SK-N-SH (cell line): Measurements from ENCODE around the gene HMGXB3.

Source experiments
- CHD2 ChIP-seq: fragments of 150-350 bp; IDR thresholded peaks from 2 replicates; pipeline ENCODE4 v1.6.1; 2018; ENCODE audit warnings: low read length; ENCODE audit not compliant: partially characterized antibody
- FOSL2 ChIP-seq: IDR thresholded peaks from 2 replicates; pipeline ENCODE4 v1.4.0; 2012; ENCODE audit warnings: low read depth, mild to moderate bottlenecking, moderate library complexity, borderline replicate concordance
- GATA2 ChIP-seq: sonication (generic); formaldehyde crosslinking; IDR thresholded peaks from 2 replicates; pipeline ENCODE4 v1.5.0; 2020; ENCODE audit warnings: mild to moderate bottlenecking, missing genetic modification reagents
- TEAD4 ChIP-seq: IDR thresholded peaks from 2 replicates; pipeline ENCODE4 v1.4.0; 2012; ENCODE audit warnings: mild to moderate bottlenecking, borderline replicate concordance; ENCODE audit not compliant: insufficient read depth
- TF ChIP-seq, protein P1 (sequence below): fragments of 200-600 bp; sonication (generic); IDR thresholded peaks from 2 replicates; pipeline ENCODE4 v1.6.1; 2017; ENCODE audit warnings: antibody characterized with exemption, mild to moderate bottlenecking, moderate library complexity
- TF ChIP-seq, protein P2 (sequence below): fragments of 150-350 bp; IDR thresholded peaks from 2 replicates; pipeline ENCODE4 v1.6.1; 2016; ENCODE audit warnings: mild to moderate bottlenecking, low read depth, low read length
- TF ChIP-seq, protein P3 (sequence below): IDR thresholded peaks from 2 replicates; pipeline ENCODE4 v1.4.0; 2012; ENCODE audit warnings: low read depth

DNA sequence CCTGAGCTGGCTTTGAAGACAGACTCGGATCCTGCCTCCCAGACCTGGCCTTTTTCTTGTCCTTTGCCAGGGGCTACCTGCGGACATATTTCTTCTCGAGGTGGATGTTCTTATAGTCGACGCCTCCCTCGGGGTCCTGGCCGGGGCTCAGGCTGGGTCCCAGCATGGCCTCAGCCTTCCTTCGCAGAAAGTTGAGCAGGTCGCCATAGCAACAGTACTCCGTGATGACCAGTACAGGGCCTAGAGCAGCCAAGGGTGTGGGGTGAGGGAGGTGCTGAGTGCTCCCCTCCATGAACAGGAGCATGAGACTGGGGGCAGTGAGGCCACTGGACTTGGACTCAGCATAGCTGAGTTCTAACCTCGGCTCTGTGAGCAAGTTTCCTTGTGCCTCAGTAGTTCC, 59.1 kb downstream of the HMGXB3 start:
- TF ChIP-seq, protein P1, sequence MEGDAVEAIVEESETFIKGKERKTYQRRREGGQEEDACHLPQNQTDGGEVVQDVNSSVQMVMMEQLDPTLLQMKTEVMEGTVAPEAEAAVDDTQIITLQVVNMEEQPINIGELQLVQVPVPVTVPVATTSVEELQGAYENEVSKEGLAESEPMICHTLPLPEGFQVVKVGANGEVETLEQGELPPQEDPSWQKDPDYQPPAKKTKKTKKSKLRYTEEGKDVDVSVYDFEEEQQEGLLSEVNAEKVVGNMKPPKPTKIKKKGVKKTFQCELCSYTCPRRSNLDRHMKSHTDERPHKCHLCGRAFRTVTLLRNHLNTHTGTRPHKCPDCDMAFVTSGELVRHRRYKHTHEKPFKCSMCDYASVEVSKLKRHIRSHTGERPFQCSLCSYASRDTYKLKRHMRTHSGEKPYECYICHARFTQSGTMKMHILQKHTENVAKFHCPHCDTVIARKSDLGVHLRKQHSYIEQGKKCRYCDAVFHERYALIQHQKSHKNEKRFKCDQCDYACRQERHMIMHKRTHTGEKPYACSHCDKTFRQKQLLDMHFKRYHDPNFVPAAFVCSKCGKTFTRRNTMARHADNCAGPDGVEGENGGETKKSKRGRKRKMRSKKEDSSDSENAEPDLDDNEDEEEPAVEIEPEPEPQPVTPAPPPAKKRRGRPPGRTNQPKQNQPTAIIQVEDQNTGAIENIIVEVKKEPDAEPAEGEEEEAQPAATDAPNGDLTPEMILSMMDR, result no peak
- TF ChIP-seq, protein P2, sequence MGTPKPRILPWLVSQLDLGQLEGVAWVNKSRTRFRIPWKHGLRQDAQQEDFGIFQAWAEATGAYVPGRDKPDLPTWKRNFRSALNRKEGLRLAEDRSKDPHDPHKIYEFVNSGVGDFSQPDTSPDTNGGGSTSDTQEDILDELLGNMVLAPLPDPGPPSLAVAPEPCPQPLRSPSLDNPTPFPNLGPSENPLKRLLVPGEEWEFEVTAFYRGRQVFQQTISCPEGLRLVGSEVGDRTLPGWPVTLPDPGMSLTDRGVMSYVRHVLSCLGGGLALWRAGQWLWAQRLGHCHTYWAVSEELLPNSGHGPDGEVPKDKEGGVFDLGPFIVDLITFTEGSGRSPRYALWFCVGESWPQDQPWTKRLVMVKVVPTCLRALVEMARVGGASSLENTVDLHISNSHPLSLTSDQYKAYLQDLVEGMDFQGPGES, result no peak
- TF ChIP-seq, protein P3, sequence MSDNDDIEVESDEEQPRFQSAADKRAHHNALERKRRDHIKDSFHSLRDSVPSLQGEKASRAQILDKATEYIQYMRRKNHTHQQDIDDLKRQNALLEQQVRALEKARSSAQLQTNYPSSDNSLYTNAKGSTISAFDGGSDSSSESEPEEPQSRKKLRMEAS, result no peak
- TF ChIP-seq GATA2 (CRISPR knock-in tag) (no peak), CHD2 (no peak), FOSL2 (no peak), TEAD4 (no peak)
